Stimulated activated CD8-positive, alpha-beta memory T cell treated with anti-CD3 and anti-CD28 coated beads, Interleukin-7, amount 100 ng/mL, for 24 hours (primary cell): ENCODE data around the gene ALOX5AP.

Experiments
- DNase-seq: peaks from one replicate; pipeline ENCODE4 v3.0.0-alpha.2; 2020; ENCODE audit warnings: low read depth

The ALOX5AP gene

DNA sequence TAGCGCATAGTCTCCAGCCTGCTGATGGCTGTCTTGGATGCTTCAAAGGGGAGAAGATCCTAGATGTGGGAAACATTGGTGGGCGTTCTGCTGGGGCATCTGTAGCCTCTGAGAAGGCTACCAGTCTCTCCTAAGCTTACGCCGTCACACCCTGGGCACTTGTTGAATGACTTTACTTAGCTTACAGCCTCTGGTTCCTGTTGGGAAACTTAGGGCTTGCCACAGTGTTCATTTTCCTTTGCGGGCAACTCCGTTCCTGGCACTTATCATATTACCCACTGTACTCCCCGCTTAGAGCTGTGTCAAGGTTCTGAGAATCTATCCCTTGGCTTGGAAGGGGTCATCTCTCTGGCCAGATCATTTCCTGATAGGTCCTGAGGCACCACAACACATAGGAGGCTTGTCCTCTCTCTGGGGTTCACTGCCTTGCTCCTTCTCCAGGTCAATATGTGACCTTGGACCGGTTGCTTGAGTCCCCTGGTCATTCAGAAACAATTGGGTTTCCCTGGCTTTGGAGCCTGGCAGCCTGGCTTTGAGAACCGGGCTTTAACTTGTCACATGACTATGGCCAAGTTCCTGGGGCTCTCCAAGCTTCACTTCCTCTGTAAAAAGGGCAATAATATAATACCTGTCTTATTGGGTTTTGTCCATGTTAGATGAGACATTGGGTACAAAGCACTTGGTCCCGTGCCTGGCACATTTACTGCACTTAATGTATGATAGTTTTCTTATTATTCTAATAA lies 20.5 kb upstream of the ALOX5AP start:
- no peak for DNase-seq

DNA sequence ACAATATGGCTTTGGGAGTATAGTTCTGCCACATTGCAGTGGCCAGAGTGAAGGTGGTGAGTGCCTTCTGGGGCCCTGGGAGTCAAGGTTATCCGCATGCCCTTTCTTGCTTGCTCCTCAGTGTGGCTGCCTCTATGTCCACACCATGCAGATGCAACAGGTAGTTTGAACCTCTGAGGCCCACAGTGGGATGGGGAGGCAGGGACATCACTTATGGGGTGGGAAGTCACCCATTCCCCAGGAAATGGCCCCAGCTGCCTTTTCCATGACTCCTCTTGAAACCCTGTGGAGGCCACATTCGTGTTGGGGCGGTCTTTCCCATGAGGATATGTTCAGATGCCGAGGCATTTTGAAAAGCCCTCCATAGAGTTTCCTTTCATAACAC lies 20.0 kb upstream of the ALOX5AP start:
- no peak for DNase-seq

DNA sequence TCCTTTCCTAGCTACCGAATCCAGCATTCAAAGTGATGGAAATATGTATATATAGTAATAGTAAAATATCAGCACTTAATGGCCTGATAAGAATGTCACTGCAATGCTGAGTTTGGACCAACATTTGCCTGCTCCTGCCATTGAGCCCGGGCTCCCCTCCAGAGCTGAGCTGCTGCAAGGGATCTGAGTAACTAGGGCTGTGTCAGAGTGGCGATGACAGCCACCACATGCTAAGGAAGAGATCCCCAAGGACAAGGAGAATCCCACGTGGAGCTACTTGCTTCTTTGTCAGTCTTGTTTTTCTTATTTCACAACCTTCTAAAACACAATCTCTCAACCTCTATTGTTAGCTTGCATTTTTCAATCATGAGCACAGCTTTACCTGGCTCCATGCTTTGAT lies 19.5 kb upstream of the ALOX5AP start:
- DNase-seq, result no peak

DNA sequence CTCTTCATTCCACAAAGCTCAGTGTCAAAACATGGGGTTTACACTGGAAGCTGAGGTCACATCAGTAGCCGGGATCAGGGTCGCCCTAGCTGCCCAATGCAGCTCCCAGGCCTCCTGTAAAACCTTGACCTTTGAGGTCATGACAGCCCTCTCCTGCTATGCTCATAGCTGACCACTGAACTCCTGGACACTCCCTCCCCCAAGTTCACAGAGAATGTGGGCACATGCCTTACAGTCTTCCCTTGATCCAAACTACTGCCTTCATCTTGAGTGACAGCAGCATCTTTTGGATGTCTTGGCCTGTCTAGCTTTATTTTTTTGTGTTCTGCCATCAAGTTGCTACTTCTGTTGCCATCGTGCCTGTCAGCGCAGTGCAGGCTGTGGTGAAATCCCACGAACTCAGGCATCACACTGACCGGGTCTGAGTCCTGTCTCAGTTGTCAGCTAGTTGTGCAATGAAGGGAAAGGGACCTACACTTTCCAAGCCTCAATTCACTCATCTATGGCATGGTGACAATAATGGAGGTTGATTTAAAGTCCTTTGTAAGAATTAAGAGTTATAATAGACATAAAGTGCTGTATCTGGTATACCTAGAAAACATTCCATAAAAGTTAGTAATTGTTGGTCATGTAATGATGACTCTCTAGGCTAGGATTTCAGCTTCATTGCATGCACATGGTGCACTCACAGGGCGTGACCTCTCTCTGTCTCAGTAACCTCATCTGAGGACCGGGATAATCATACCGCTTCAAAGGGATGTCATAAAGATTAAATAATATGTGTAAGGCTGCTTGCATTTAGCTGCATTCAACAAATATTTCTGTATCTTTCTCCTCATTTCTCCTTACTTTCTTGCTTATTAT lies 16.4 kb upstream of the ALOX5AP start:
- DNase-seq, result no peak

DNA sequence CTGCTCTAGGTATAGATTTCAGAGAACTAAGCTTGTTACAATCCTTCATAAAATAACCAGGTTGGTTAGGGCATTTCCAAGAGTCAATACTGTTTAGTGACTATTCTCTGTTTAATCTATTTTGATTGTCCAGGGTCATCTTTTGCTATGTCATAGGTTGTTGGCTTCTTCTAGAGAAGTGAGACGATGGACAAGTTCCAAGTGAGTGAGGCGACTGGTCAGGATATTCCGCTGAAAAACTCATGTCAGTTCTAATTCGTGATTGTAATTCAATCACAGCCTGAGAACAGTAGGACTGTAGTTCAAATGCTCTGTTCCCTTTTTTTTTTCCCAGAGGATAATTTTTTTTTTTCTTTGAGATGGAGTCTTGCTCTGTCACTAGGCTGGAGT lies 15.8 kb upstream of the ALOX5AP start:
- no peak for DNase-seq

DNA sequence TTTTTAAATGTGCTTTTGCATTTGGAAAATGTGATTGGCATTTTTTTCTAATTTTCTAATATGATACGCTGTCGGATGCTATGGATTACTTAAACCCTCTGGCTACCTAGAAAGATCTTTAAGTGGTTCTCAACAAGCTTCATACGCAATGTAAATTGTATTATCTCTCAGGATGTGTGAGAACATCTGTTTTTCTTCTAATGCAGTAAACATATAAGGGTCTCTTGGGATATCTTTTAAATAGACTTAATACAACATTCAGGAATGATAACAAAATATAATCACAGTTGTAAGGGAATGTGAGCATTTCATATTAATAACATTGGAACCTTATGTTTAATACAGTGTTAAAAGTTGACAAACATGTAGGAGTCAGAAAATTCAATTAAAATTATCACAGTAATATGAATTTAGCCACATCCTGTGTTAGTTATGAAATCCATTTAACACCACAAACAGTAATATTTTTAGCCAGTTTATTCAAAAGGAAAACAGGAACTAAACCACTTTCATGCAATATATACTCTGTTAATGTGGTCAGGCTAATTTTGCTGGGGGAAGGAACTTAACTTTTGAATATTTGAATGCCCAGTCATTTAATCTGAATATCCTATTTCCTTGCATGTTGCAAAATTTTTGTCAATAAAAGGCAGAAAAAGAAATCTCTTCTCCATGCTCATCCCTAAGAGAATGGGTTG lies 15.0 kb upstream of the ALOX5AP start:
- DNase-seq, result no peak

DNA sequence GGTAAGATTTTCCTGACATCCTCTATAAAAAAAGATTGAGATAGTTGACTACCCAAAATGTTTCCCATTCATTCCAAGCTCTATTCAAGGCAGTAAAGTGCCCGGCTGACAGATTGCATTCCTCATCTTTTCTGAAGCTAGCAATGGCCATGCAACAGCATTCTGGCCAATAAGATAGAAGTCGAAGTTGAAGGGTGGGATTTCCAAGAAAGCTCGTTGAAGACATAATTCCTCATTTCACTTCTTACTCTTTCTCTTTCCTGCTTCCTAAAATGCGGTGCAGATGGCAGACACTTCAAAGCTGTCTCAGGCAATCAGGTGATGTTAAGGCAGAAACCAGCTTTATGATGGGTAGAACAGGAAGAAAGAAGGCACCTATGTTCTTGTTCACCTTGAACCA lies 13.4 kb upstream of the ALOX5AP start:
- DNase-seq, result no peak

DNA sequence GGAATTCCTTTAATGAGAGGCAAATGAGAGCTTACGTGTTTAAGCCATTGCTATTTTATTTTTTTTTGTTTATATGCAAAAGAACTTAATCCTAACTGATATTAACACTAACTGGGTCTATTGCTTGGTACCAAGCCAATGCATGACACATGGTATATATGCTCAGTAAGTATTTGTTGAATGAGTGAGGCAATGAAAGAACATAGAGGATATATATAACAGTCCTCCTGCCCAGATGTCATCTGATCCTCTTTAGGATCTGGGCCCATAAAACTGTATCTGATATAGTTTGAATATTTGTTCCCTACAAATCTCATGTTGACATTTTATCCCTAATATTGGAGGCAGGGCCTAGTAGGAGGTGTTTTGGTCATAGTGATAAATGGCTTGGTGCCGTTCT lies 13.0 kb upstream of the ALOX5AP start:
- no peak for DNase-seq

DNA sequence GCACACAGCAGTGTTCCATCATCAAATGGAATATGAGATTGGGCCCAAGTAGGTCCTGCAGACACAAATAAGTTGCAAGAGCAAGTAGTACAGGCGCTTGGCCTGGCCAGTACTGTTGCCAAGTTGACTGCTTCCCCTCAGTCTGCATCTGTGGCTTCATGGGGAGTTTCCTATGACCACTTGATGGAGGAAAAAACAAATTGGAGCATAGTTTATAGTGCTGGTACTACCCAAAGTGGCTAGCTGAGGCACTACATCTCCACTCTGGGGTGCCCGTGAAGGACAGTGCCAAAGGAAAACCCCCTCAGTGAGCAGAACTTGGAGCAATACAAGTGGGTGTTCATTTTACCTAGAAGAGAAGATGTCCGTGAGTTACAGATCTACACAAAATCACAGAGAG lies 10.6 kb upstream of the ALOX5AP start:
- DNase-seq, result no peak

DNA sequence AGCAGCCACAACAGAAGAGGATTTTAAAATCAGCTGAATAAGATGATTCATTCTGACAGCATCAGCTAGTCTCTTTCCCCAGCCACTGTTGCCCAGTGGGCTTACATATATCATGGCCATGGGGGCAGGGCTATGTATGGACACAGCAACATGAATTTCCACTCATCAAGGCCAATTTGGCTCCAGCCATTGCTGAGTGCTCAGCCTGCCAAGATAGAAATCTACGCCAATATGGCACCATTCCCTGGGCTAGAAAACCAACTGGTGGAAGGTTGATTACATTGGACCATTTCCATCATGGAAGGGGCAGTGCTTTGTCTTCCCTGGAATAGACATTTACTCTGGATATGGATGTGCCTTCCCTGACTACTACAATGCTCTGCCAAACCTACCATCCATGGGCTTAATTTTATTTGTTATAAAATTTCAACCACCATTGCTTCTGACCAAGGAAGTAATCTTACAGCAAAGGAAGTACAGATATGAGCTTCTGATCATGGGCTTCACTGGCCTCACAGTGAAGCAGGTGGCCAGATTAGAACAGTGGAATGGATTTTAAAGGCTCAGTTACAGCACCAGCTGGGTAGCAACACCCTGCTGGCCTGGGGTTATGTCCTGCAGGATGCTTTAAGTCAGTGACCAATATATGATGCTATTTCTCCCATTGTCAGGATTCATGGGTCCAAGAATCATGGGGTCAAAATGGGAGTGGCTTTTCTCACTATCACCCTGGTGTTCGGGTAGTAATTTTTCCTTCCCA lies 9.8 kb upstream of the ALOX5AP start:
- DNase-seq, result no peak

DNA sequence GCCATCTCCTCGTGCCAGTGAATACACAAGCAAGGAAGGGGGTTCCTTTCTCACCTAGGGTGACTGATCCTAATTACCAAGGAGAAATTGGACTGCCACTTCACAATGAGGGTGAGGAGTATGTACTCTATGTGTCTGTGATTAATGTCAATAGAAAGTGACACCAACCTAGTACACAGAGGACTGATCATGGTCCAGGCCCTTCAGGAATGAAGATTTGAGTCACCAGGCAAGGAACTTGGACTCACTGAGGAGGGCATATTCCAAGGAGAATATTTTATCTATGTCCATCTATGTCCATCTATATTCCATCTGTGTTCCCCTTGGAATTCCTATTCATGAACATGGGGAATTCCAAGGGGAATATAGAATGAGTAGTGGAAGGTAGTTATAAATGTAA lies 9.2 kb upstream of the ALOX5AP start:
- no peak for DNase-seq

DNA sequence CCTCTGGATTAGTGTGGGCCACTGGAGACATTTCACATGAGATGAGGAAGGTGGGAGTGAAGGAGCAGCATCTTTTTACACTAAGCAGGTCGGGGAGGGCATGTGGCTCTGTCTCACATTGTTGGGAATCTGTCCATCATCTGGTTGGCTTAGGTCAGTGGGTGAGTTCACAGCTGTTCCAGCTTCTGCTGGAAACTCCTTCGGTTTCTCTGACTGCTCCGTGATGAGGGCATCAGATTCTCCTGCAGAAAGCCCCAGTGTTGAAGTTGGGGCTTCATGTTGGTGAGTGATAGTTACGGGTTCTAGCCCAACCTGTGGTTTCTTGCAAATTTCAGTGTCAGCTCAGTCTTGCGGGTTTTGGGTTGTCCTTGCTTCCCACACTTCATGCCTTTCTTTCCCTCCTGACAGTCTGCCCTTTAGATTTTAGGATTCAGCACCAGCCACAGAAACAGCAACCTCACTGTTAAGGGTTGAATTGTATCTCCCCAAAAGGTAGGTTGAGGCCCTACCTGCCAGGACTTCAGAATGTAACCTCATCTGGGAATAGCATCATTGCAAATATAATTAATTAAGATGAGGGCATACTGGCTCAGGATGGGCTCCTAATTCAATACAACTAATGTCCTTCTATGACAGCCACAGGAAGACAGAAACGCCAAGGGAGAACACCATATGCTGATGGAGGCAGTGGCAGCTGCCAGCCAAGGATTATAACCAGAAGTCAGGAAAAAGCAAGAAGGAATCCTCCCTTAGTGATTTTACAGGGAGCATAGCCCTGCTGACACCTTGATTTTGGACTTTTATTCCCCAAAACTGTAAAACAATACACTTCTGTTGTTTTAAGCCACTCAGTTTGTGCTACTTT lies 7.6 kb upstream of the ALOX5AP start:
- no peak for DNase-seq

DNA sequence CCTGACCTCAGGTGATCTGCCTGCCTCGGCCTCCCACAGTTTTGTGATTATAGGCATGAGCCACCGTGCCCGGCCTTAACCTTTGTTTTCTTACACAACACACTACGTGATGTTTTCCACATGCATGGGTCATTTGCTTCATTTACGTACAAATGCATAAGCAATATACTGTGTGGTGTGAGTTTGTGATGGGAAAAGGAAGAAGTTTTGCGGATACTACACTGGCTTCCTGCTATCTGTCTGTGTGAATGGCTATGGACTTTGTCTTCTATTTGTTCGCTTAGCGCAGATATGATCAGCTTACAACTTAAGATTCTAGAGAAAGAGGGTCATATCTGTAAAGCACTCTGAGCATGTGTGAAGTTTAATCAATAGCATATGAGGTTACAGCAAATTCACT lies 5.5 kb upstream of the ALOX5AP start:
- DNase-seq, result no peak

DNA sequence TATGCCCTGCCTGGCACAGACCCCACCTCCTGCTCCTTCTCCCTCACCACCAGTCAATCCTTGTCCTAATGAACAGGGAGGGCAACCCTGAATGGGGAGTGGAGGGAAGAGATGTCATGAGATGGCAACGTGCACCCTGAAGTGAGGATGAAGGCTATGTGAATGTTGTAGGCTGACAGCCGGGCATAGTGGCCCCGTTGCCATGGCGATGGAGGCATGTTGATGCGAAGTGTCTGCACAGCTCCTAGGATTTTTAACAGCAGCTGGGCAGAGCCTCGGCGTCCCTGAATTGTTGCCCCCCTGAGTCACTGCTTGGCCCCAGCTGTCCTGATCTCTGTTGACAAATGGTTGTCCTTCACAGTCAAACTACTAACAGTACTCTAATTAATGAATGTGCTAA lies 4.8 kb upstream of the ALOX5AP start:
- no peak for DNase-seq

DNA sequence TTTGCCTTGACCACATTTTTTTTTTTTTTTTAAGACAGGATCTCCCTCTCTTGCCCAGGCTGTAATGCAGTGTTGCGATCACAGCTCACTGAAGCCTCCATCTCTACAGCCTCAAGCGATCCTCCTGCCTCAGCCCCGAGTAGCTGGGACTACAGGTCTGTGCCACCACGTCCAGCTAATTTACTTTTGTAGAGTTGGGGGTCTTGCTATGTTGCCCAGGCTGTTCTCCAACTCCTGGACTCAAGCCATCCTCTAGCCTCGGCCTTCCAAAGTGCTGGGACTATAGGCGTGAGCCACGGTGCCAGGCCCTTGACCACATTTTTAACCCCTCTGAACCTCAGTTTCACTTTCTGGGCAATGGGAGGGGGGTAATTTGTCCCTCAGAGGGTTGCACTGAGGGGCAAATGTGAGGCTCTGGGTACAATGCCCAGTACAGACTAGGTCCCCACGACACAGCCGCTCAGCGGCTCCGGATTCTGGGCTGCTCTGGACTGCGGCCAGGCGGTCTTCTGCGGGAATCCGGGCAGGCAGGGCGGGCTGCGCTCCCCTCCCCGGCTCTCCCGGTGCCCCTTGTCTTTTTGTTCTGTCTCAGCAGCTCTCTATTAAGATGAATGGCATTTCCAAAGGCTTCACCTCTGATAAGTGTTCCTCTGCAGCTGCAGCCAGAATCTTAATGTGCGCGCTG lies 3.8 kb upstream of the ALOX5AP start:
- no peak for DNase-seq

DNA sequence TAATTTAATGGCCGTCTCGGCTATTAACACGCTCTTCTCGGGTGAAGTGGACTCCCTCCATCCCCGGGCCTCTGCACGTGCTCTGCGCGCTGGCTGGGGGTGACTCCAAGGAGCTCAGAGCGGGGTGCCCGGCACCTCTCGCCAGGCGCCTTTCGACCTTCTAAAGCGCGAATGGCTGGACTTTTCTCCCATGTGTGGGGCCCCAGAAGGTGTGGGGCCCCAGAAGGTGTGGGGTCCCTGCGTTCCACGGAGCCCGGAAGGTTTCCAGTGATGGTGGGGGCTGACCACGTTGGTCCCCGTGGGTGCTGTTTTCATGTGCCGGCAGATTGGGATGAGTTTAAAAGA lies 3.3 kb upstream of the ALOX5AP start:
- no peak for DNase-seq

DNA sequence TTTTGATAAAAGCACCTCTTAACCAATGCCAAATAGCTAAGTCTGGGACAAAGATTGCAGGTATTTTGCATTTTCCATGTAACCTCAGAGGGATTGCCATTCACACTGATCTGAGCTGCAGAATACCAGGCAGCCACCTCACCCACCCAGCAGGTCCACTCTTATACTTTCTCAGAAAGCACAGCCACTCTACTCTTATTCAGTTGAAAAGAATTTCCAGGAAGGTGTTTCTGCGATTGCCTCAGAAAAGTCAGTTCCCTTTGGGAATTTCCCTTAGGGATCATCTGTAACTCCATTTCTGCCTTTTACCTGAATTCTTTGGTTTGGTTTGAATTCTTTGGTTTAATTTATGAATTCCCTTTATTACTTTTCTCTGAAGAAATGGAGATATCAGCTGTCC lies 904 bp upstream of the ALOX5AP start:
- no peak for DNase-seq

DNA sequence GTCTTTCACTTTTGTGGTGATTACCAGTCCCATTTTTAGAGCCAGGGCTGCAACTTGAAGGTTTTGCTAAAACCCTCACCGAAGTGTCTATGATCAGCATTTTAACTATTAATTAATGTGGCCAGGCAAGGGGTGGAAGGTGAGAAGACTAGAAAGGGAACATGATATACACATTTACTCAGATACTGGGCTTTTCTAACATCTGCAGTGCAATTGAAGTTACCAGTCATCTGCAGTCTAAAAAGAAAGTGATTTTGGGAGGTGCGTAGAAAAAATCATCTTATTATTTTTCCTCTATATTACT lies 481 bp downstream of the ALOX5AP start:
- DNase-seq, result no peak

DNA sequence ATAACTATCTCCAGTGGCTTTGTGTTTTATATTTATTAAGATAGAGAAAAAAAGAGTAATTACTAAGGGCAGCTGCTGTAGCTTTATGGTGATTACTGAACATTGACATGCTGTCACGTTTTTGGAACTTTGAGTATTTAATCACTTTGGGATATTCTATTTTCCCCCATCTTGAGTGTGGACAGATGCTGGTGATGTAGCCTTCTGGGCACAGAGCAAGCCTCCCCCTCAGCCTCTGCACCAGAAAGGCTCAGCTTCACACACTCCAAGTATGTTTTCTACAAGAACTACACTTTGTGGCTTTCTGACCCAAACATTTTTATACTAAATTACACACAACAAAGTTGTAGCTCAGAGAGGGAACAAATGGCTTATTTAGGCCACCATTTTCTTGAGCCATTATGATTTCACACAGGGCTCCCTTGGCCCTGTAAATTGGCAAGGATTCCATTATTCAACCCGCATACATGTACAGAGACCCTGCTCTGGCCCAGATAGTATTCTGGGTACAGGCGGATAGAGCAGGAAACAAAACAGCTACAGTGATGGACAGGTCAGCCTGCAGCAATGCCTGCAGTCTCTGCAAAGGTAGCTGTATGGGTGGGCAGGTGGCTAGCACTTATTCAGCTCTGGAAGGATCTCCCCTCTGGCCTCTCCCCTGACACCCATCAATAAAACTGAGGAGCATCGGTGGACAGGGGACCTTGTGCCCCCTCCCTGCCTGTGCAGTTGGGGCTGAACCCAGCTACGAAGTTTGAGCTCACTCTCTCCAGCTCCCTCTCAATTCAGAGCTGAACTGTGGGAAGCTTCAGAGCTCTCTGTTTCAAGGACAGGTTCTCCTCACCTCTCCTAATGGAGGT lies 1.3 kb downstream of the ALOX5AP start:
- no peak for DNase-seq
